K562 (cell line): Measurements from ENCODE around the gene KNCN. TPM values are rescaled to one million over a fixed set of nuclear protein-coding genes. Genes with fewer than 3 reads are reported as not detected.

Experiments used
- DPF2 ChIP-seq: fragments of 450-650 bp; IDR thresholded peaks from 2 replicates; pipeline ENCODE4 v1.6.1; 2016
- JUN ChIP-seq, 2 experiments: sonication (generic) in 1 of 2; formaldehyde crosslinking in 1 of 2; IDR thresholded peaks; 2 replicates each; pipeline versions ENCODE4 v1.6.1 to v1.8.0; 2012 to 2022; ENCODE audit warnings: borderline replicate concordance in 2 of 2, mild to moderate bottlenecking in 2 of 2, improper control_type of control experiment in 1 of 2, low read depth in 1 of 2, low read length in 1 of 2, missing genetic modification reagents in 1 of 2
- MAZ ChIP-seq, 2 experiments: fragments of 450-650 bp in 1 of 2; sonication (generic) in 1 of 2; formaldehyde crosslinking; IDR thresholded peaks in 1 of 2; conservative IDR thresholded peaks in 1 of 2; 2 replicates each; pipeline versions ENCODE4 v1.4.0 to v1.5.0; 2020; ENCODE audit warnings: mild to moderate bottlenecking in 1 of 2, missing genetic modification reagents in 1 of 2
- POLR2G ChIP-seq: fragments of 200-400 bp; formaldehyde crosslinking; IDR thresholded peaks from 2 replicates; pipeline ENCODE4 v1.6.1; 2017; ENCODE audit warnings: low read depth, mild to moderate bottlenecking, antibody characterized with exemption, low read length, moderate library complexity
- PURB ChIP-seq: sonication (generic); formaldehyde crosslinking; IDR thresholded peaks from 2 replicates; pipeline ENCODE4 v1.9.0; 2021; ENCODE audit warnings: low read depth, mild to moderate bottlenecking, missing genetic modification reagents
- RBM25 ChIP-seq: fragments of 200-400 bp; formaldehyde crosslinking; IDR thresholded peaks from 2 replicates; pipeline ENCODE4 v1.6.1; 2018; ENCODE audit warnings: low read length, low read depth, moderate library complexity; ENCODE audit not compliant: severe bottlenecking
- SMARCA5 ChIP-seq: fragments of 450-650 bp; IDR thresholded peaks from 2 replicates; pipeline ENCODE4 v1.6.1; 2016
- THRA ChIP-seq: fragments of 450-650 bp; IDR thresholded peaks from 2 replicates; pipeline ENCODE4 v1.6.1; 2017; ENCODE audit warnings: mild to moderate bottlenecking, moderate library complexity
- ZKSCAN3 ChIP-seq: fragments of 250-450 bp; sonication (Bioruptor Pico); IDR thresholded peaks from 2 replicates; pipeline ENCODE4 v1.4.0; 2020
- ZNF280A ChIP-seq: fragments of 450-650 bp; IDR thresholded peaks from 2 replicates; pipeline ENCODE4 v1.6.1; 2018; ENCODE audit warnings: mild to moderate bottlenecking, low read depth; ENCODE audit not compliant: partially characterized antibody
- ZNF444 ChIP-seq: fragments of 250-450 bp; sonication (Bioruptor Pico); IDR thresholded peaks from 2 replicates; pipeline ENCODE4 v1.4.0; 2020; ENCODE audit warnings: mild to moderate bottlenecking, moderate library complexity
- ZNF445 ChIP-seq: fragments of 250-450 bp; sonication (Bioruptor Pico); IDR thresholded peaks from 2 replicates; pipeline ENCODE4 v1.4.0; 2020; ENCODE audit warnings: low read depth, mild to moderate bottlenecking, moderate library complexity
- polyA plus RNA-seq, 8 experiments: library from polyadenylated mRNA; depleted of rRNA in 4 of 8; stranded (reverse) in 5 of 8; unstranded in 3 of 8; fragments of >200 nt; fragmentation: Nextera tagmentation in 2 of 8; fragmentation: Illumina TruSeq in 1 of 8; extraction: Ambion mirVana in 2 of 8; extraction: Trizol in 1 of 8; gene quantifications; 2 replicates each; pipeline versions ENCODE4 v1.2.1 to v1.2.3, GENCODE V29; 2011 to 2014; ENCODE audit warnings: inconsistent platforms in 1 of 8, missing spikeins in 1 of 8
- total RNA-seq, 7 experiments: library from RNA; depleted of rRNA in 6 of 7; stranded (reverse); fragments of >200 nt in 6 of 7; fragmentation: Illumina TruSeq in 2 of 7; extraction: Trizol in 2 of 7; gene quantifications; 2 replicates each; pipeline versions ENCODE4 v1.2.1 to v1.2.3, GENCODE V29; 2011 to 2021; ENCODE audit warnings: low replicate concordance in 1 of 7
- TF ChIP-seq, protein P1 (sequence below), 2 experiments: fragments of 450-650 bp; formaldehyde crosslinking in 1 of 2; IDR thresholded peaks; 2 replicates each; pipeline versions ENCODE4 v1.4.0 to v1.6.1; 2014 to 2020; ENCODE audit warnings: mild to moderate bottlenecking in 2 of 2, borderline replicate concordance in 1 of 2, low read depth in 1 of 2
- TF ChIP-seq, protein P2 (sequence below): fragments of 450-650 bp; formaldehyde crosslinking; IDR thresholded peaks from 2 replicates; pipeline ENCODE4 v1.4.0; 2020; ENCODE audit warnings: mild to moderate bottlenecking, moderate library complexity

Gene KNCN
- total and polyA plus RNA-seq, 9 of the 15 experiments (the other 6 are each of a cell fraction or from before 2014, with no cell fraction given): not detected

- TF ChIP-seq, protein P1, sequence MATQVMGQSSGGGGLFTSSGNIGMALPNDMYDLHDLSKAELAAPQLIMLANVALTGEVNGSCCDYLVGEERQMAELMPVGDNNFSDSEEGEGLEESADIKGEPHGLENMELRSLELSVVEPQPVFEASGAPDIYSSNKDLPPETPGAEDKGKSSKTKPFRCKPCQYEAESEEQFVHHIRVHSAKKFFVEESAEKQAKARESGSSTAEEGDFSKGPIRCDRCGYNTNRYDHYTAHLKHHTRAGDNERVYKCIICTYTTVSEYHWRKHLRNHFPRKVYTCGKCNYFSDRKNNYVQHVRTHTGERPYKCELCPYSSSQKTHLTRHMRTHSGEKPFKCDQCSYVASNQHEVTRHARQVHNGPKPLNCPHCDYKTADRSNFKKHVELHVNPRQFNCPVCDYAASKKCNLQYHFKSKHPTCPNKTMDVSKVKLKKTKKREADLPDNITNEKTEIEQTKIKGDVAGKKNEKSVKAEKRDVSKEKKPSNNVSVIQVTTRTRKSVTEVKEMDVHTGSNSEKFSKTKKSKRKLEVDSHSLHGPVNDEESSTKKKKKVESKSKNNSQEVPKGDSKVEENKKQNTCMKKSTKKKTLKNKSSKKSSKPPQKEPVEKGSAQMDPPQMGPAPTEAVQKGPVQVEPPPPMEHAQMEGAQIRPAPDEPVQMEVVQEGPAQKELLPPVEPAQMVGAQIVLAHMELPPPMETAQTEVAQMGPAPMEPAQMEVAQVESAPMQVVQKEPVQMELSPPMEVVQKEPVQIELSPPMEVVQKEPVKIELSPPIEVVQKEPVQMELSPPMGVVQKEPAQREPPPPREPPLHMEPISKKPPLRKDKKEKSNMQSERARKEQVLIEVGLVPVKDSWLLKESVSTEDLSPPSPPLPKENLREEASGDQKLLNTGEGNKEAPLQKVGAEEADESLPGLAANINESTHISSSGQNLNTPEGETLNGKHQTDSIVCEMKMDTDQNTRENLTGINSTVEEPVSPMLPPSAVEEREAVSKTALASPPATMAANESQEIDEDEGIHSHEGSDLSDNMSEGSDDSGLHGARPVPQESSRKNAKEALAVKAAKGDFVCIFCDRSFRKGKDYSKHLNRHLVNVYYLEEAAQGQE (IDR thresholded peaks at IDR 0.05; ENCODE audit: borderline replicate concordance): peak; percentile 72
- TF ChIP-seq, protein P1 (CRISPR knock-in tag; IDR thresholded peaks at IDR 0.05; ENCODE audit: low read depth): no peak
- peak in 1 of 2 experiments; percentile 65; a peak in 2 of 4 replicates for TF ChIP-seq MAZ (CRISPR knock-in tag; conservative IDR thresholded peaks at IDR 0.05 in 1 of 2, IDR thresholded peaks at IDR 0.05 in 1 of 2)
- TF ChIP-seq JUN (IDR thresholded peaks at IDR 0.05; ENCODE audit: borderline replicate concordance, low read depth, low read length): no peak
- no peak for TF ChIP-seq JUN (CRISPR knock-in tag; IDR thresholded peaks at IDR 0.05; ENCODE audit: borderline replicate concordance)
- no peak for TF ChIP-seq ZNF444 (CRISPR knock-in tag)
- TF ChIP-seq SMARCA5: no peak
- TF ChIP-seq, protein P2, sequence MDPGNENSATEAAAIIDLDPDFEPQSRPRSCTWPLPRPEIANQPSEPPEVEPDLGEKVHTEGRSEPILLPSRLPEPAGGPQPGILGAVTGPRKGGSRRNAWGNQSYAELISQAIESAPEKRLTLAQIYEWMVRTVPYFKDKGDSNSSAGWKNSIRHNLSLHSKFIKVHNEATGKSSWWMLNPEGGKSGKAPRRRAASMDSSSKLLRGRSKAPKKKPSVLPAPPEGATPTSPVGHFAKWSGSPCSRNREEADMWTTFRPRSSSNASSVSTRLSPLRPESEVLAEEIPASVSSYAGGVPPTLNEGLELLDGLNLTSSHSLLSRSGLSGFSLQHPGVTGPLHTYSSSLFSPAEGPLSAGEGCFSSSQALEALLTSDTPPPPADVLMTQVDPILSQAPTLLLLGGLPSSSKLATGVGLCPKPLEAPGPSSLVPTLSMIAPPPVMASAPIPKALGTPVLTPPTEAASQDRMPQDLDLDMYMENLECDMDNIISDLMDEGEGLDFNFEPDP (CRISPR knock-in tag): no peak
- no peak for TF ChIP-seq DPF2
- TF ChIP-seq ZNF445 (CRISPR knock-in tag): no peak
- TF ChIP-seq THRA: no peak
- no peak for TF ChIP-seq PURB (CRISPR knock-in tag)
- TF ChIP-seq RBM25: peak; percentile 9
- TF ChIP-seq ZNF280A: no peak
- peak; percentile 50; the same call in 1 of the 2 replicates for TF ChIP-seq POLR2G
- TF ChIP-seq ZKSCAN3 (CRISPR knock-in tag): no peak
Measured at GRCh38 chr1:46532498-46533178, 18.8 kb downstream of the KNCN start (continued).
